GF-D8 (cell line): ENCODE results near the gene ERG.

Source experiments
- DNase-seq: peaks from one replicate; lab custom pipeline; 2025; lab: John Stamatoyannopoulos, UW

The ERG gene

DNA sequence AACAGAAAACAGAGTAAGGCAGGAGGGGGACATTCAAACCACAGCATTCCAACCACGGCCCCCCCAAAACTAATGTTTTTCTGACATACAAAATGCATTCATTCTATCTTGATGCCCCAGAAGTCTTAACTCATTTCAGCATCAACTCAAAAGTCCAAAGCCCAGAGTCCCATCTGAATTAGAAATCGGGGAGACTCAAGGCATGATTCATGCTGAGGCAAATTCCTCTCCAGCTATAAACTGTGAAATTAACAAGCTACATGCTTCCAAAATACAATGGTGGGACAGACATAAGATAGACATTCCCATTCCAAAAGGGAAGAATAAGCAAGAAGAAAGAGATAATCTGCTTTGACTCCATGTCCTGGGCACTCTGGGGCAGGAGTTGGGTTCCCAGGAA lies 167.6 kb downstream of the ERG start:
- DNase-seq: no peak
